OCI-LY7 (cell line): ENCODE results near the gene CXCL5.

Source experiments
- EZH2phosphoT487 ChIP-seq: fragments of 200-600 bp; sonication (generic); IDR thresholded peaks from 2 replicates; pipeline ENCODE4 v1.6.1; 2018; ENCODE audit warnings: low read depth, borderline replicate concordance, mild to moderate bottlenecking, mixed run types, antibody characterized with exemption, low read length, moderate library complexity, mixed read lengths
- TF ChIP-seq, protein P1 (sequence below): fragments of 200-600 bp; sonication (generic); conservative IDR thresholded peaks from 2 replicates; pipeline ENCODE4 v1.5.1; 2014; ENCODE audit warnings: mild to moderate bottlenecking, antibody characterized with exemption, low read length, moderate library complexity, mixed read lengths

- TF ChIP-seq, protein P1, sequence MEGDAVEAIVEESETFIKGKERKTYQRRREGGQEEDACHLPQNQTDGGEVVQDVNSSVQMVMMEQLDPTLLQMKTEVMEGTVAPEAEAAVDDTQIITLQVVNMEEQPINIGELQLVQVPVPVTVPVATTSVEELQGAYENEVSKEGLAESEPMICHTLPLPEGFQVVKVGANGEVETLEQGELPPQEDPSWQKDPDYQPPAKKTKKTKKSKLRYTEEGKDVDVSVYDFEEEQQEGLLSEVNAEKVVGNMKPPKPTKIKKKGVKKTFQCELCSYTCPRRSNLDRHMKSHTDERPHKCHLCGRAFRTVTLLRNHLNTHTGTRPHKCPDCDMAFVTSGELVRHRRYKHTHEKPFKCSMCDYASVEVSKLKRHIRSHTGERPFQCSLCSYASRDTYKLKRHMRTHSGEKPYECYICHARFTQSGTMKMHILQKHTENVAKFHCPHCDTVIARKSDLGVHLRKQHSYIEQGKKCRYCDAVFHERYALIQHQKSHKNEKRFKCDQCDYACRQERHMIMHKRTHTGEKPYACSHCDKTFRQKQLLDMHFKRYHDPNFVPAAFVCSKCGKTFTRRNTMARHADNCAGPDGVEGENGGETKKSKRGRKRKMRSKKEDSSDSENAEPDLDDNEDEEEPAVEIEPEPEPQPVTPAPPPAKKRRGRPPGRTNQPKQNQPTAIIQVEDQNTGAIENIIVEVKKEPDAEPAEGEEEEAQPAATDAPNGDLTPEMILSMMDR, result no peak
- TF ChIP-seq EZH2phosphoT487, result no peak
Measured at GRCh38 chr4:73991742-73992000, 6.8 kb downstream of the CXCL5 start.
